HG03558 (cell line): ENCODE data around the gene SPANXA1.
"Not testable (repeated sequence)": the region's sequence is repeated elsewhere in the genome, so short reads cannot be mapped to it uniquely, and the experiment has no call there.

ENCODE experiments used
- ATAC-seq: cut with Tn5 transposase; IDR thresholded peaks from one replicate; pipeline ENCODE4 v1.9.1; 2021; ENCODE audit warnings: moderate number of reproducible peaks; ENCODE audit not compliant: unreplicated experiment; ENCODE audit errors: extremely low read depth

SPANXA1 gene

GRCh38 chrX:141584638-141585037 is at the start of gene SPANXA1:
TSS of gene SPANXA1 (minus strand) at chrX:141584738. CDS start at chrX:141584678, 60 bp downstream.
- ATAC-seq = not testable (repeated sequence)

GRCh38 chrX:141632124-141632523 is 47.6 kb upstream of the SPANXA1 start:
- ATAC-seq = no peak

GRCh38 chrX:141619336-141619735 is 34.8 kb upstream of the SPANXA1 start:
- no peak for ATAC-seq

GRCh38 chrX:141609111-141609510 is 24.6 kb upstream of the SPANXA1 start:
- no peak for ATAC-seq

GRCh38 chrX:141589408-141589807 is 4.9 kb upstream of the SPANXA1 start, which contains the start of gene SPANXA2:
TSS of gene SPANXA2 (plus strand) at chrX:141589708. CDS start at chrX:141589768, 60 bp downstream.
- not testable (repeated sequence) for ATAC-seq

GRCh38 chrX:141542551-141542950 is 42.0 kb downstream of the SPANXA1 start:
- ATAC-seq = not testable (repeated sequence)
